Retinal pigment epithelial cell (primary cell): ENCODE results near the gene ZNF846.

ENCODE experiments used
- DNase-seq: peaks from one replicate; pipeline ENCODE4 v3.0.0-alpha.2; 2010; ENCODE audit warnings: low read depth
- H3K4me3 ChIP-seq: 2 replicates; pipeline ENCODE4 v1.5.1; 2011; ENCODE audit warnings: mild to moderate bottlenecking, low read length, control low read depth, moderate library complexity
- CTCF ChIP-seq: conservative IDR thresholded peaks from 2 replicates; pipeline ENCODE4 v1.5.1; 2011; ENCODE audit warnings: low read depth, low read length, control low read depth, inconsistent platforms

The ZNF846 gene

GRCh38 chr19:9724157-9724556, 44.4 kb downstream of the ZNF846 start:
- DNase-seq = no peak
- TF ChIP-seq CTCF = no peak
- no peak overlapping the region for H3K4me3 ChIP-seq

GRCh38 chr19:9721861-9722260, 46.7 kb downstream of the ZNF846 start:
- no peak overlapping the region for H3K4me3 ChIP-seq
- TF ChIP-seq CTCF = no peak

GRCh38 chr19:9720541-9720940, 48.0 kb downstream of the ZNF846 start:
- TF ChIP-seq CTCF = no peak
- H3K4me3 ChIP-seq = no peak overlapping the region
- no peak for DNase-seq

More at GRCh38 chr19:9721861-9722260, 46.7 kb downstream of the ZNF846 start:
- no peak for DNase-seq

DNA sequence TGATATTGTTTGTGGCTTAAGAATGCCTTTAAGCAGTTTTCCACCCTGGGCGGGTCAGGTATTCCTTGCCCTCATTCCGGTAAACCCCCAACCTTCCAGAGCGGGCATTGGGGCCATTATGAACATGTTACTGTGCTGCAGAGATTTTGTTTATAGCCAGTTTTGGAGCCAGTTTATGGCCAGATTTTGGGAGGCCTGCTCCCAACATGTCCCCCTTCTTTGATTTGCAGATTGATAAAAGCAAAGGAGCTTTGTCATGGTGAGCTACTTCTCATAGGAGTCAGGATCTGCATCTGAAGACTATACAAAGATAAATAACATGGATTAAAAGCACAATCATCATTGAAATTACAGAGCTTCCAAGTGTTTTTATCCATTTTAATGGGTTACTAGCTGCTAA, 56.7 kb downstream of the ZNF846 start:
- DNase-seq = no peak
- no peak overlapping the region for H3K4me3 ChIP-seq
- TF ChIP-seq CTCF = no peak

GRCh38 chr19:9709305-9709704, 59.2 kb downstream of the ZNF846 start:
- no peak overlapping the region for H3K4me3 ChIP-seq
- TF ChIP-seq CTCF = no peak
- no peak for DNase-seq

- H3K4me3 ChIP-seq = no peak overlapping the region
- TF ChIP-seq CTCF = no peak
- no peak for DNase-seq
These were observed 62.7 kb downstream of the ZNF846 start for GRCh38 chr19:9705836-9706235.

- DNase-seq = no peak
- no peak for TF ChIP-seq CTCF
- no peak overlapping the region for H3K4me3 ChIP-seq
These were observed 66.4 kb downstream of the ZNF846 start for GRCh38 chr19:9702186-9702585.
